ENCODE measurements around the gene MAP3K4.

Gene MAP3K4

GRCh38 chr6:161091151-161091550, 99.6 kb downstream of the MAP3K4 start:
- H3K36me3 ChIP-seq (ENCODE audit: control insufficient read depth, insufficient read depth, low read length) = peaks cover 90% of the 10 kb centered on the region

GRCh38 chr6:161091972-161092701, 100.6 kb downstream of the MAP3K4 start:
- Histone ChIP-seq H3K4me3 (ENCODE audit: low read depth, low read length) (no peak overlapping the region), H3K4me1 (ENCODE audit: control insufficient read depth, insufficient read depth, low read length) (peaks cover 11% of the 10 kb centered on the region), H3K36me3 (ENCODE audit: control insufficient read depth, insufficient read depth, low read length) (peaks cover 89% of the 10 kb centered on the region), H3K9me3 (ENCODE audit: control insufficient read depth, insufficient read depth, low read length) (no peaks in the 10 kb centered on the region), H3K27me3 (ENCODE audit: control insufficient read depth, insufficient read depth, low read length) (no peaks in the 10 kb centered on the region), H3K9ac (ENCODE audit: low read depth, low read length) (no peak overlapping the region), H3K27ac (ENCODE audit: low read depth, low read length) (no peak overlapping the region)

More at GRCh38 chr6:161091151-161091550, 99.6 kb downstream of the MAP3K4 start:
- Histone ChIP-seq H3K4me1 (ENCODE audit: control insufficient read depth, insufficient read depth, low read length) (peaks cover 11% of the 10 kb centered on the region), H3K9me3 (ENCODE audit: control insufficient read depth, insufficient read depth, low read length) (no peaks in the 10 kb centered on the region), H3K27me3 (ENCODE audit: control insufficient read depth, insufficient read depth, low read length) (no peaks in the 10 kb centered on the region), H3K9ac (ENCODE audit: low read depth, low read length) (no peak overlapping the region), H3K4me3 (ENCODE audit: low read depth, low read length) (no peak overlapping the region), H3K27ac (ENCODE audit: low read depth, low read length) (no peak overlapping the region)

GRCh38 chr6:161094955-161095354, 103.4 kb downstream of the MAP3K4 start:
- H3K36me3 ChIP-seq (ENCODE audit: control insufficient read depth, insufficient read depth, low read length) = peaks cover 88% of the 10 kb centered on the region
- no peaks in the 10 kb centered on the region for H3K9me3 ChIP-seq (ENCODE audit: control insufficient read depth, insufficient read depth, low read length)
- no peaks in the 10 kb centered on the region for H3K27me3 ChIP-seq (ENCODE audit: control insufficient read depth, insufficient read depth, low read length)
- H3K27ac ChIP-seq (ENCODE audit: low read depth, low read length) = no peak overlapping the region
- H3K4me1 ChIP-seq (ENCODE audit: control insufficient read depth, insufficient read depth, low read length) = peaks cover 11% of the 10 kb centered on the region
- H3K9ac ChIP-seq (ENCODE audit: low read depth, low read length) = no peak overlapping the region
- no peak overlapping the region for H3K4me3 ChIP-seq (ENCODE audit: low read depth, low read length)

GRCh38 chr6:161095916-161096315, 104.3 kb downstream of the MAP3K4 start:
- Histone ChIP-seq H3K4me3 (ENCODE audit: low read depth, low read length) (no peak overlapping the region), H3K36me3 (ENCODE audit: control insufficient read depth, insufficient read depth, low read length) (peaks cover 89% of the 10 kb centered on the region), H3K9me3 (ENCODE audit: control insufficient read depth, insufficient read depth, low read length) (no peaks in the 10 kb centered on the region), H3K27ac (ENCODE audit: low read depth, low read length) (no peak overlapping the region), H3K4me1 (ENCODE audit: control insufficient read depth, insufficient read depth, low read length) (peaks cover 11% of the 10 kb centered on the region), H3K9ac (ENCODE audit: low read depth, low read length) (no peak overlapping the region), H3K27me3 (ENCODE audit: control insufficient read depth, insufficient read depth, low read length) (no peaks in the 10 kb centered on the region)

GRCh38 chr6:161100072-161100471, 108.5 kb downstream of the MAP3K4 start:
- Histone ChIP-seq H3K36me3 (ENCODE audit: control insufficient read depth, insufficient read depth, low read length) (peaks cover 82% of the 10 kb centered on the region), H3K27me3 (ENCODE audit: control insufficient read depth, insufficient read depth, low read length) (no peaks in the 10 kb centered on the region), H3K9me3 (ENCODE audit: control insufficient read depth, insufficient read depth, low read length) (no peaks in the 10 kb centered on the region), H3K4me1 (ENCODE audit: control insufficient read depth, insufficient read depth, low read length) (peaks cover 5% of the 10 kb centered on the region), H3K4me3 (ENCODE audit: low read depth, low read length) (no peak overlapping the region), H3K27ac (ENCODE audit: low read depth, low read length) (no peak overlapping the region), H3K9ac (ENCODE audit: low read depth, low read length) (no peak overlapping the region)

- H3K4me3 ChIP-seq (ENCODE audit: low read depth, low read length) = no peak overlapping the region
- H3K9me3 ChIP-seq (ENCODE audit: control insufficient read depth, insufficient read depth, low read length) = no peaks in the 10 kb centered on the region
- H3K27me3 ChIP-seq (ENCODE audit: control insufficient read depth, insufficient read depth, low read length) = no peaks in the 10 kb centered on the region
- no peaks in the 10 kb centered on the region; the same call in 1 of the 2 replicates for H3K4me1 ChIP-seq (ENCODE audit: control insufficient read depth, insufficient read depth, low read length)
- peaks cover 89% of the 10 kb centered on the region for H3K36me3 ChIP-seq (ENCODE audit: control insufficient read depth, insufficient read depth, low read length)
- no peak overlapping the region for H3K9ac ChIP-seq (ENCODE audit: low read depth, low read length)
- no peak overlapping the region for H3K27ac ChIP-seq (ENCODE audit: low read depth, low read length)
These were observed 109.9 kb downstream of the MAP3K4 start for GRCh38 chr6:161101517-161101916.

GRCh38 chr6:161103475-161103874, 111.9 kb downstream of the MAP3K4 start:
- Histone ChIP-seq H3K27me3 (ENCODE audit: control insufficient read depth, insufficient read depth, low read length) (no peaks in the 10 kb centered on the region), H3K4me3 (ENCODE audit: low read depth, low read length) (no peak overlapping the region), H3K9me3 (ENCODE audit: control insufficient read depth, insufficient read depth, low read length) (no peaks in the 10 kb centered on the region), H3K9ac (ENCODE audit: low read depth, low read length) (no peak overlapping the region), H3K4me1 (ENCODE audit: control insufficient read depth, insufficient read depth, low read length) (no peaks in the 10 kb centered on the region), H3K36me3 (ENCODE audit: control insufficient read depth, insufficient read depth, low read length) (peaks cover 90% of the 10 kb centered on the region), H3K27ac (ENCODE audit: low read depth, low read length) (no peak overlapping the region)

- no peak overlapping the region for H3K9ac ChIP-seq (ENCODE audit: low read depth, low read length)
- H3K36me3 ChIP-seq (ENCODE audit: control insufficient read depth, insufficient read depth, low read length) = peaks cover 90% of the 10 kb centered on the region
- H3K27ac ChIP-seq (ENCODE audit: low read depth, low read length) = no peak overlapping the region
- H3K27me3 ChIP-seq (ENCODE audit: control insufficient read depth, insufficient read depth, low read length) = no peaks in the 10 kb centered on the region
- no peaks in the 10 kb centered on the region for H3K9me3 ChIP-seq (ENCODE audit: control insufficient read depth, insufficient read depth, low read length)
- no peaks in the 10 kb centered on the region for H3K4me1 ChIP-seq (ENCODE audit: control insufficient read depth, insufficient read depth, low read length)
- H3K4me3 ChIP-seq (ENCODE audit: low read depth, low read length) = no peak overlapping the region
These were observed 113.4 kb downstream of the MAP3K4 start for GRCh38 chr6:161104966-161105365.

GRCh38 chr6:161105408-161105807, 113.8 kb downstream of the MAP3K4 start:
- no peak overlapping the region for H3K4me3 ChIP-seq (ENCODE audit: low read depth, low read length)
- no peaks in the 10 kb centered on the region for H3K9me3 ChIP-seq (ENCODE audit: control insufficient read depth, insufficient read depth, low read length)
- H3K27ac ChIP-seq (ENCODE audit: low read depth, low read length) = no peak overlapping the region
- no peak overlapping the region for H3K9ac ChIP-seq (ENCODE audit: low read depth, low read length)
- no peaks in the 10 kb centered on the region for H3K27me3 ChIP-seq (ENCODE audit: control insufficient read depth, insufficient read depth, low read length)
- peaks cover 90% of the 10 kb centered on the region for H3K36me3 ChIP-seq (ENCODE audit: control insufficient read depth, insufficient read depth, low read length)
- H3K4me1 ChIP-seq (ENCODE audit: control insufficient read depth, insufficient read depth, low read length) = no peaks in the 10 kb centered on the region

- Histone ChIP-seq H3K9ac (ENCODE audit: low read depth, low read length) (no peak overlapping the region), H3K4me3 (ENCODE audit: low read depth, low read length) (no peak overlapping the region), H3K9me3 (ENCODE audit: control insufficient read depth, insufficient read depth, low read length) (no peaks in the 10 kb centered on the region), H3K27me3 (ENCODE audit: control insufficient read depth, insufficient read depth, low read length) (no peaks in the 10 kb centered on the region), H3K4me1 (ENCODE audit: control insufficient read depth, insufficient read depth, low read length) (no peaks in the 10 kb centered on the region), H3K27ac (ENCODE audit: low read depth, low read length) (no peak overlapping the region), H3K36me3 (ENCODE audit: control insufficient read depth, insufficient read depth, low read length) (peaks cover 91% of the 10 kb centered on the region)
These were observed 116.5 kb downstream of the MAP3K4 start for GRCh38 chr6:161107779-161108730.

GRCh38 chr6:161108916-161109315, 117.3 kb downstream of the MAP3K4 start:
- no peak overlapping the region for H3K9ac ChIP-seq (ENCODE audit: low read depth, low read length)
- no peaks in the 10 kb centered on the region for H3K27me3 ChIP-seq (ENCODE audit: control insufficient read depth, insufficient read depth, low read length)
- no peaks in the 10 kb centered on the region for H3K9me3 ChIP-seq (ENCODE audit: control insufficient read depth, insufficient read depth, low read length)
- peaks cover 90% of the 10 kb centered on the region for H3K36me3 ChIP-seq (ENCODE audit: control insufficient read depth, insufficient read depth, low read length)
- no peak overlapping the region for H3K4me3 ChIP-seq (ENCODE audit: low read depth, low read length)
- no peak overlapping the region for H3K27ac ChIP-seq (ENCODE audit: low read depth, low read length)
- no peaks in the 10 kb centered on the region for H3K4me1 ChIP-seq (ENCODE audit: control insufficient read depth, insufficient read depth, low read length)
